HepG2 (cell line): Measurements from ENCODE around the gene PPRC1. TPM values are rescaled to one million over a fixed set of nuclear protein-coding genes. Genes with fewer than 3 reads are reported as not detected.

Source experiments
- ATAC-seq: fragments of 200-7000 bp; cut with Tn5 transposase; 3 replicates; pipeline ENCODE4 v1.9.1; 2020; ENCODE audit warnings: mild to moderate bottlenecking, moderate library complexity
- Bru-seq: library from RNA; stranded (reverse); fragments of 400-500 nt; gene quantifications from one replicate; lab custom pipeline; 2021; lab: Mats Ljungman, UMichigan
- BruChase-seq, 2 experiments: library from RNA; stranded (reverse); fragments of 400-500 nt; gene quantifications; one replicate each; lab custom pipeline; 2021; lab: Mats Ljungman, UMichigan
- BruUV-seq: library from RNA; stranded (reverse); fragments of 400-500 nt; replicated peaks from 2 replicates; lab custom pipeline; 2021; lab: Mats Ljungman, UMichigan
- CTCF ChIA-PET: fragments of 300-600 bp; formaldehyde crosslinking; extraction: SDS; loops from one replicate; lab custom pipeline; 2021; ENCODE audit warnings: low total read pairs, inconsistent platforms, low intra/inter-chr PET ratio; lab: Yijun Ruan, JAX
- POLR2A ChIA-PET: fragments of 350-600 bp; sonication (Branson Sonifier 250); formaldehyde crosslinking; loops from one replicate; lab custom pipeline; 2020; ENCODE audit warnings: antibody characterized with exemption, inconsistent platforms; lab: Yijun Ruan, JAX
- DNase-seq: peaks from one replicate; pipeline ENCODE4 v3.0.0-alpha.2; 2015; ENCODE audit warnings: low spot score
- FAIRE-seq: peaks from 3 replicates; lab custom pipeline; 2011; peaks lifted over from hg19 to GRCh38; lab: Jason Lieb, UNC
- H2AFZ ChIP-seq: one replicate; pipeline ENCODE4 v1.6.1; 2011; ENCODE audit warnings: low read length, inconsistent platforms
- H3K27ac ChIP-seq: fragments of 300-600 bp; 3 replicates; pipeline ENCODE4 v1.8.0; 2011; ENCODE audit warnings: mixed run types, mild to moderate bottlenecking, mixed read lengths, low read length, inconsistent platforms; ENCODE audit not compliant: insufficient read depth; ENCODE audit errors: extremely low read length
- H3K27me3 ChIP-seq, 2 experiments: fragments of 200-600 bp in 1 of 2; 2 replicates in 1 of 2; 3 replicates in 1 of 2; pipeline versions ENCODE4 v1.6.0 to v1.8.0; 2011; ENCODE audit warnings: low read length in 2 of 2, mild to moderate bottlenecking in 2 of 2, moderate library complexity in 2 of 2, inconsistent platforms in 1 of 2; ENCODE audit not compliant: insufficient read depth in 2 of 2, control insufficient read depth in 1 of 2
- H3K36me3 ChIP-seq, 2 experiments: fragments of 200-600 bp in 1 of 2; replicated peaks in 1 of 2; 2 replicates in 1 of 2; 3 replicates in 1 of 2; pipeline versions ENCODE4 v1.5.1 to v1.8.0; 2011; ENCODE audit warnings: low read length in 2 of 2, inconsistent platforms in 1 of 2; ENCODE audit not compliant: insufficient read depth in 2 of 2, control insufficient read depth in 1 of 2
- H3K4me1 ChIP-seq: 2 replicates; pipeline ENCODE4 v1.5.1; 2012; ENCODE audit warnings: low read length, inconsistent platforms; ENCODE audit not compliant: insufficient read depth
- H3K4me2 ChIP-seq: 2 replicates; pipeline ENCODE4 v1.6.0; 2011; ENCODE audit warnings: low read depth, low read length, inconsistent platforms
- H3K4me3 ChIP-seq, 3 experiments: fragments of 200-600 bp in 1 of 3; sonication (generic), shearing (Covaris generic) in 1 of 3; replicated peaks in 1 of 3; 2 replicates each; pipeline ENCODE4 v1.5.1; 2011 to 2016; ENCODE audit warnings: low read length in 3 of 3, inconsistent platforms in 2 of 3, low read depth in 2 of 3, mild to moderate bottlenecking in 2 of 3, control low read depth in 1 of 3, mixed read lengths in 1 of 3; ENCODE audit not compliant: insufficient read depth in 1 of 3
- H3K79me2 ChIP-seq: one replicate; pipeline ENCODE4 v1.6.1; 2011; ENCODE audit warnings: low read length, inconsistent platforms; ENCODE audit not compliant: insufficient read depth
- H3K9ac ChIP-seq: 2 replicates; pipeline ENCODE4 v1.6.0; 2011; ENCODE audit warnings: mild to moderate bottlenecking, low read depth, low read length, inconsistent platforms; ENCODE audit not compliant: insufficient read depth
- H3K9me3 ChIP-seq: 2 replicates; pipeline ENCODE4 v1.5.1; 2012; ENCODE audit warnings: mild to moderate bottlenecking, low read length
- H4K20me1 ChIP-seq: 2 replicates; pipeline ENCODE4 v1.6.0; 2011; ENCODE audit warnings: inconsistent platforms, mild to moderate bottlenecking, low read length, moderate library complexity; ENCODE audit not compliant: insufficient read depth
- BRCA1 ChIP-seq: sonication (generic); formaldehyde crosslinking; IDR thresholded peaks from 2 replicates; pipeline ENCODE4 v1.4.0; 2020; ENCODE audit warnings: missing genetic modification reagents
- CBFB ChIP-seq: sonication (generic); formaldehyde crosslinking; IDR thresholded peaks from 2 replicates; pipeline ENCODE4 v1.4.0; 2020; ENCODE audit warnings: missing genetic modification reagents
- ELF3 ChIP-seq: IDR thresholded peaks from 2 replicates; pipeline ENCODE4 v1.6.1; 2016; ENCODE audit warnings: missing genetic modification reagents, missing compliant biosample characterization
- ONECUT2 ChIP-seq: sonication (generic); formaldehyde crosslinking; IDR thresholded peaks from 2 replicates; pipeline ENCODE4 v1.4.0; 2020; ENCODE audit warnings: missing genetic modification reagents
- PITX1 ChIP-seq: sonication (generic); formaldehyde crosslinking; IDR thresholded peaks from 2 replicates; pipeline ENCODE4 v1.5.1; 2020; ENCODE audit warnings: mild to moderate bottlenecking, missing genetic modification reagents
- U2AF1 ChIP-seq: fragments of 200-400 bp; formaldehyde crosslinking; optimal IDR thresholded peaks from 2 replicates; pipeline ENCODE3; 2017; ENCODE audit warnings: mild to moderate bottlenecking, low read depth, low read length
- ZC3H13 ChIP-seq: sonication (generic); formaldehyde crosslinking; IDR thresholded peaks from 2 replicates; pipeline ENCODE4 v1.8.1; 2023; ENCODE audit warnings: mild to moderate bottlenecking, missing genetic modification reagents, moderate library complexity
- ZNF18 ChIP-seq: sonication (generic); formaldehyde crosslinking; IDR thresholded peaks from 2 replicates; pipeline ENCODE4 v1.8.0; 2022; ENCODE audit warnings: mild to moderate bottlenecking, missing genetic modification reagents; ENCODE audit not compliant: insufficient replicate concordance
- ZNF335 ChIP-seq: sonication (generic); formaldehyde crosslinking; IDR thresholded peaks from 2 replicates; pipeline ENCODE4 v1.4.0; 2020; ENCODE audit warnings: missing genetic modification reagents
- ZNF552 ChIP-seq: sonication (generic); formaldehyde crosslinking; IDR thresholded peaks from 2 replicates; pipeline ENCODE4 v1.9.0; 2022; ENCODE audit warnings: missing genetic modification reagents, mild to moderate bottlenecking, borderline replicate concordance
- ZNF572 ChIP-seq: sonication (generic); formaldehyde crosslinking; IDR thresholded peaks from 2 replicates; pipeline ENCODE4 v1.5.1; 2020; ENCODE audit warnings: mild to moderate bottlenecking, missing genetic modification reagents
- WGBS: methylation state at CpG from one replicate; pipeline ENCODE4 v1.1.6; 2017; ENCODE audit warnings: low lambda C conversion rate; 5-methylcytosine and 5-hydroxymethylcytosine counted together
- in situ Hi-C: cut with HindIII; loops from 2 replicates; pipeline ENCODE4 v1.10.0; 2017; ENCODE audit warnings: low pct_unique_long_range_greater_than_20kb; ENCODE audit not compliant: extremely low pct_ligation_motif_present
- intact Hi-C: fragments of 100-400 bp; cut with micrococcal nuclease; formaldehyde crosslinking; loops from one replicate; pipeline ENCODE4 v1.10.0; 2022; ENCODE audit not compliant: unreplicated experiment
- long read RNA-seq, 2 experiments: library from RNA in 1 of 2; library from polyadenylated mRNA in 1 of 2; stranded (forward) in 1 of 2; unstranded in 1 of 2; transcript quantifications; one replicate each; pipeline ENCODE4 v2.0.0, GENCODE V29; 2019 to 2022
- polyA minus RNA-seq, 3 experiments: library from RNA; depleted of rRNA, polyadenylated mRNA; stranded (reverse); fragments of >200 nt; gene quantifications; 2 replicates each; pipeline ENCODE4 v1.2.3, GENCODE V29; 2011; ENCODE audit warnings: low replicate concordance in 1 of 3
- polyA plus RNA-seq, 8 experiments: library from polyadenylated mRNA; depleted of rRNA in 3 of 8; stranded (reverse) in 7 of 8; unstranded in 1 of 8; fragments of >200 nt; fragmentation: Illumina TruSeq in 4 of 8; extraction: Trizol in 4 of 8; gene quantifications; 2 replicates each; pipeline versions ENCODE4 v1.2.1 to v1.2.3, GENCODE V29; 2011 to 2016; ENCODE audit warnings: low read depth in 4 of 8, missing spikeins in 1 of 8, mixed read lengths in 1 of 8; ENCODE audit not compliant: insufficient read depth in 1 of 8
- total RNA-seq, 5 experiments: library from RNA; depleted of rRNA; stranded (reverse); fragments of >200 nt; fragmentation: Illumina TruSeq; extraction: Trizol; gene quantifications; 2 replicates each; pipeline ENCODE4 v1.2.3, GENCODE V29; 2016; ENCODE audit warnings: low read depth in 1 of 5

The PPRC1 gene, protein sequence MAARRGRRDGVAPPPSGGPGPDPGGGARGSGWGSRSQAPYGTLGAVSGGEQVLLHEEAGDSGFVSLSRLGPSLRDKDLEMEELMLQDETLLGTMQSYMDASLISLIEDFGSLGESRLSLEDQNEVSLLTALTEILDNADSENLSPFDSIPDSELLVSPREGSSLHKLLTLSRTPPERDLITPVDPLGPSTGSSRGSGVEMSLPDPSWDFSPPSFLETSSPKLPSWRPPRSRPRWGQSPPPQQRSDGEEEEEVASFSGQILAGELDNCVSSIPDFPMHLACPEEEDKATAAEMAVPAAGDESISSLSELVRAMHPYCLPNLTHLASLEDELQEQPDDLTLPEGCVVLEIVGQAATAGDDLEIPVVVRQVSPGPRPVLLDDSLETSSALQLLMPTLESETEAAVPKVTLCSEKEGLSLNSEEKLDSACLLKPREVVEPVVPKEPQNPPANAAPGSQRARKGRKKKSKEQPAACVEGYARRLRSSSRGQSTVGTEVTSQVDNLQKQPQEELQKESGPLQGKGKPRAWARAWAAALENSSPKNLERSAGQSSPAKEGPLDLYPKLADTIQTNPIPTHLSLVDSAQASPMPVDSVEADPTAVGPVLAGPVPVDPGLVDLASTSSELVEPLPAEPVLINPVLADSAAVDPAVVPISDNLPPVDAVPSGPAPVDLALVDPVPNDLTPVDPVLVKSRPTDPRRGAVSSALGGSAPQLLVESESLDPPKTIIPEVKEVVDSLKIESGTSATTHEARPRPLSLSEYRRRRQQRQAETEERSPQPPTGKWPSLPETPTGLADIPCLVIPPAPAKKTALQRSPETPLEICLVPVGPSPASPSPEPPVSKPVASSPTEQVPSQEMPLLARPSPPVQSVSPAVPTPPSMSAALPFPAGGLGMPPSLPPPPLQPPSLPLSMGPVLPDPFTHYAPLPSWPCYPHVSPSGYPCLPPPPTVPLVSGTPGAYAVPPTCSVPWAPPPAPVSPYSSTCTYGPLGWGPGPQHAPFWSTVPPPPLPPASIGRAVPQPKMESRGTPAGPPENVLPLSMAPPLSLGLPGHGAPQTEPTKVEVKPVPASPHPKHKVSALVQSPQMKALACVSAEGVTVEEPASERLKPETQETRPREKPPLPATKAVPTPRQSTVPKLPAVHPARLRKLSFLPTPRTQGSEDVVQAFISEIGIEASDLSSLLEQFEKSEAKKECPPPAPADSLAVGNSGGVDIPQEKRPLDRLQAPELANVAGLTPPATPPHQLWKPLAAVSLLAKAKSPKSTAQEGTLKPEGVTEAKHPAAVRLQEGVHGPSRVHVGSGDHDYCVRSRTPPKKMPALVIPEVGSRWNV (N-terminal part only)
- total RNA-seq (2016; rRNA removed; fragmentation: Illumina TruSeq; extraction: Trizol) (19.0 and 24.2 TPM in 2 replicates), polyA plus RNA-seq (2011; rRNA removed) (18.7 and 21.3 TPM in 2 replicates), polyA minus RNA-seq (2011; rRNA and poly(A)+ RNA removed; ENCODE audit: low replicate concordance) (68.7 and 95.3 TPM in 2 replicates), Bru-seq, nascent RNA (percentile 91 among the genes with signal in this experiment), BruChase-seq, experiment 1, labeled RNA remaining after a 6-hour chase (percentile 95 among the genes with signal in this experiment), BruChase-seq, experiment 2, labeled RNA remaining after a 2-hour chase (percentile 97 among the genes with signal in this experiment)
- total RNA-seq (2016; cell fraction: cytosol; rRNA removed; fragmentation: Illumina TruSeq; extraction: Trizol; ENCODE audit: low read depth): 7.2 and 10.9 TPM in 2 replicates
- 16.2 and 25.6 TPM in 2 replicates for total RNA-seq (2016; cell fraction: insoluble cytoplasmic fraction; rRNA removed; fragmentation: Illumina TruSeq; extraction: Trizol)
- total RNA-seq (2016; cell fraction: membrane; rRNA removed; fragmentation: Illumina TruSeq; extraction: Trizol): 10.3 and 12.7 TPM in 2 replicates
- total RNA-seq (2016; cell fraction: nucleus; rRNA removed; fragmentation: Illumina TruSeq; extraction: Trizol): 31.9 and 36.2 TPM in 2 replicates
- 7.1 and 7.2 TPM in 2 replicates for polyA plus RNA-seq (2011; cell fraction: cytosol; rRNA removed)
- 57.6 and 66.0 TPM in 2 replicates for polyA plus RNA-seq (2011; cell fraction: nucleus; rRNA removed)
- polyA plus RNA-seq (2012): 21.1 and 29.8 TPM in 2 replicates
- polyA plus RNA-seq (2016; cell fraction: cytosol; fragmentation: Illumina TruSeq; extraction: Trizol; ENCODE audit: low read depth): 2.5 and 2.9 TPM in 2 replicates
- 21.7 and 29.6 TPM in 2 replicates for polyA plus RNA-seq (2016; cell fraction: insoluble cytoplasmic fraction; fragmentation: Illumina TruSeq; extraction: Trizol; ENCODE audit: low read depth)
- 4.7 and 6.5 TPM in 2 replicates for polyA plus RNA-seq (2016; cell fraction: membrane; fragmentation: Illumina TruSeq; extraction: Trizol; ENCODE audit: low read depth)
- polyA plus RNA-seq (2016; cell fraction: nucleus; fragmentation: Illumina TruSeq; extraction: Trizol; ENCODE audit: insufficient read depth, low read depth): 102 and 107 TPM in 2 replicates
- polyA minus RNA-seq (2011; cell fraction: cytosol; rRNA and poly(A)+ RNA removed): 12.3 and 14.3 TPM in 2 replicates
- 42.9 and 47.7 TPM in 2 replicates for polyA minus RNA-seq (2011; cell fraction: nucleus; rRNA and poly(A)+ RNA removed)
- long read RNA-seq, experiment 1, partial matches to known transcripts: 3 of 6 reads
- long read RNA-seq, experiment 1, other reads (novel, unspliced or antisense): 0 of 6 reads
- long read RNA-seq, experiment 2, full-length matches to known transcripts: 39 of 71 reads
- long read RNA-seq, experiment 2, partial matches to known transcripts: 17 of 71 reads
- long read RNA-seq, experiment 2, other reads (novel, unspliced or antisense): 15 of 71 reads

DNA sequence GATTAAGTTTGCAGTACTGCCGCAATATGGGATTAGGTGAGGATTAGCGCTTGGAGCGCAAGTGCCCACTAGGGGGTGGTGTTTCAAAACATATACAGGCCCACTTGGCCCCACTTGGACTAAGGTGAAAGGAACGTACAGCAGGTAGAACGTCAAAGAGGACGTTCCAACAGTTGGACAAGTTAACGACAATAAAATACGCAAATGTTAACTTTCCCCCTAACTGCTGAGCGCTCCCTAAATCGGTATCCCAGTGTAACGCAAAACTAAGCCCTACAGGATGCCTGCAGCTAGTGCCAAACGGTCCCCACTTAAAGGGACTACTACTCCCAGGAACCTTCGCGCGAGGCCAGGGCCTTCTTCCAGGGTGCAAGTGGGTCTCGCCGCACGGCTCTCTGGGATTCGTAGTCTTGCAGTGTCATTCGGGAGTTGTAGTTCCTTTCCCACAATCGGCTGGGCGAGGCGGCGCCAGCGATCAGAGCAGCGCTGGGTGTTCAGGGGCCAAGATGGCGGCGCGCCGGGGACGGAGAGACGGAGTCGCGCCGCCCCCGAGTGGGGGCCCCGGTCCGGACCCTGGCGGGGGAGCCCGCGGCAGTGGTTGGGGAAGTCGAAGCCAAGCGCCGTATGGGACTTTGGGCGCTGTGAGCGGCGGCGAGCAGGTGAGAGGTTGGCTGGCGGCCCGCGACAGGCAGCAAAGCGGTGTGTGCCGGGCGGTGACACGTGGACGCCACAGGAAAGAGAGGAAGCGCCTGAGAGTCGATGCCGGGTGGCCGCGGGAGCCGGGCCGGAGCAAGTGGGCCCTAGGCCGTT lies at the start of gene PPRC1:
Gene PPRC1 (plus strand): TSS at position 478 of the 810 bp plus-strand sequence. CDS start 29 bp downstream, at position 507.
- peak; percentile 98 for DNase-seq
- H3K79me2 ChIP-seq: peaks cover 48% of the 10 kb centered on the region
- peak within 1 kb of the TSS; percentile 88 for H3K27ac ChIP-seq
- H3K4me3 ChIP-seq: peak within 1 kb of the TSS; percentile 82 to 96 (median 92)
- 1% methylated on average over 16 of the region's 64 CpGs for WGBS
- H3K4me2 ChIP-seq: peak within 1 kb of the TSS; percentile 91
- CTCF ChIA-PET: interaction anchor here (0.9 kb wide), 1 partner anchor 12 kb away, joined by 3 read pairs; no protein-coding TSS in a partner anchor
- FAIRE-seq: peak; percentile 82
- peak; percentile 93 for ATAC-seq
- peak within 1 kb of the TSS; percentile 93 for H3K9ac ChIP-seq
- BruUV-seq: TSS peak; percentile 84
- H3K36me3 ChIP-seq: peaks cover 2 to 12% of the 10 kb centered on the region in 2 experiments; a peak in 4 of 5 replicates
- H3K9me3 ChIP-seq: no peaks in the 10 kb centered on the region
- H3K4me1 ChIP-seq: peaks cover 41% of the 10 kb centered on the region
- H4K20me1 ChIP-seq: peaks cover 38% of the 10 kb centered on the region
- intact Hi-C loops: loop anchor here (1.0 kb wide), 1 partner anchor 20 kb away; the partner anchor contains the start of gene NOLC1
- in situ Hi-C loops: no loop called here
- H3K27me3 ChIP-seq: peaks cover 0 to 4% of the 10 kb centered on the region in 2 experiments; a peak in 1 of 5 replicates
- POLR2A ChIA-PET: interaction anchor here (0.6 to 1.0 kb wide), 3 partner anchors 18 to 75 kb away, joined by 3 to 4 read pairs (median 3); no protein-coding TSS in a partner anchor
- peak within 1 kb of the TSS; percentile 100 for H2AFZ ChIP-seq
- TF ChIP-seq CBFB (CRISPR knock-in tag) (peak; percentile 77), ZNF572 (0 out of 2 replicates have a peak, but pooled peaks have one; percentile 53), ZNF18 (CRISPR knock-in tag) (peak; percentile 82), ELF3 (CRISPR knock-in tag) (peak; percentile 75), U2AF1 (peak; percentile 43), ONECUT2 (CRISPR knock-in tag) (no peak), ZC3H13 (CRISPR knock-in tag) (no peak), ZNF335 (CRISPR knock-in tag) (peak; percentile 97), PITX1 (CRISPR knock-in tag) (peak; percentile 96), ZNF552 (peak; percentile 36; the same call in 1 of the 2 replicates), BRCA1 (CRISPR knock-in tag) (no peak)
